Hepatocyte (in vitro differentiated cells): ENCODE measurements around the gene ZDHHC5. TPM values are rescaled to one million over a fixed set of nuclear protein-coding genes. Genes with fewer than 3 reads are reported as not detected.
A peak's percentile ranks its signal among the peaks of the same experiment; 100 is the strongest.
"Not testable (repeated sequence)": the region's sequence is repeated elsewhere in the genome, so short reads cannot be mapped to it uniquely, and the experiment has no call there.

ENCODE experiments used
- DNase-seq: peaks from one replicate; pipeline ENCODE4 v3.0.0-alpha.2; 2016; ENCODE audit warnings: low spot score
- H2AFZ ChIP-seq: fragments of 200-600 bp; sonication (generic); 2 replicates; pipeline ENCODE4 v1.6.0; 2016; ENCODE audit warnings: antibody characterized with exemption, mild to moderate bottlenecking
- H3K27ac ChIP-seq: fragments of 200-600 bp; sonication (generic); 2 replicates; pipeline ENCODE4 v1.5.1; 2016; ENCODE audit warnings: mild to moderate bottlenecking
- H3K27me3 ChIP-seq: fragments of 200-600 bp; sonication (generic); 2 replicates; pipeline ENCODE4 v1.6.1; 2016
- H3K36me3 ChIP-seq: fragments of 200-600 bp; sonication (generic); replicated peaks from 2 replicates; pipeline ENCODE4 v1.5.1; 2016; ENCODE audit warnings: low read depth; ENCODE audit not compliant: insufficient read depth
- H3K4me1 ChIP-seq: fragments of 200-600 bp; sonication (generic); 2 replicates; pipeline ENCODE4 v1.5.1; 2016; ENCODE audit warnings: mild to moderate bottlenecking, moderate library complexity; ENCODE audit not compliant: insufficient read depth
- H3K4me2 ChIP-seq: fragments of 200-600 bp; sonication (generic); 2 replicates; pipeline ENCODE4 v1.6.0; 2016
- H3K4me3 ChIP-seq: fragments of 200-600 bp; sonication (generic); 2 replicates; pipeline ENCODE4 v1.5.1; 2016; ENCODE audit warnings: mild to moderate bottlenecking
- H3K79me2 ChIP-seq: fragments of 200-600 bp; sonication (generic); 2 replicates; pipeline ENCODE4 v1.6.0; 2017; ENCODE audit warnings: mild to moderate bottlenecking
- H3K9me2 ChIP-seq: fragments of 200-600 bp; sonication (generic); replicated peaks from 2 replicates; pipeline ENCODE4 v1.6.0; 2017; ENCODE audit warnings: mild to moderate bottlenecking; ENCODE audit not compliant: insufficient read depth
- H3K9me3 ChIP-seq: fragments of 200-600 bp; sonication (generic); 2 replicates; pipeline ENCODE4 v1.5.1; 2016; ENCODE audit warnings: low read depth, mild to moderate bottlenecking
- H4K20me1 ChIP-seq: fragments of 200-600 bp; sonication (generic); 2 replicates; pipeline ENCODE4 v1.6.0; 2016; ENCODE audit warnings: mild to moderate bottlenecking; ENCODE audit not compliant: insufficient read depth, poor library complexity, severe bottlenecking
- EZH2 ChIP-seq: fragments of 200-600 bp; sonication (generic); IDR thresholded peaks from 2 replicates; pipeline ENCODE4 v1.6.1; 2016; ENCODE audit warnings: antibody characterized with exemption, mild to moderate bottlenecking, borderline replicate concordance
- EZH2phosphoT487 ChIP-seq: fragments of 200-600 bp; sonication (generic); IDR thresholded peaks from one replicate; pipeline ENCODE4 v1.6.1; 2018; ENCODE audit warnings: antibody characterized with exemption, mild to moderate bottlenecking, low read depth, moderate library complexity; ENCODE audit not compliant: unreplicated experiment, severe bottlenecking
- WGBS: methylation state at CpG from one replicate; pipeline ENCODE4 v1.1.6; 2016; ENCODE audit warnings: low lambda C conversion rate; ENCODE audit errors: missing lambda C conversion rate; 5-methylcytosine and 5-hydroxymethylcytosine counted together
- polyA plus RNA-seq: library from polyadenylated mRNA; unstranded; fragments of >200 nt; fragmentation: Nextera tagmentation; extraction: Ambion mirVana; gene quantifications from 2 replicates; pipeline ENCODE4 v1.2.1, GENCODE V29; 2016
- total RNA-seq: library from RNA; depleted of rRNA; stranded (reverse); fragments of >200 nt; gene quantifications from 2 replicates; pipeline ENCODE4 v1.2.3, GENCODE V29; 2014
- TF ChIP-seq, protein P1 (sequence below): fragments of 200-600 bp; sonication (generic); IDR thresholded peaks from 2 replicates; pipeline ENCODE4 v1.5.1; 2016; ENCODE audit warnings: antibody characterized with exemption, mild to moderate bottlenecking; ENCODE audit not compliant: poor library complexity

The ZDHHC5 gene
- total and polyA plus RNA-seq, 2 experiments from 2014 or later: 41.3 to 42.3 TPM

DNA sequence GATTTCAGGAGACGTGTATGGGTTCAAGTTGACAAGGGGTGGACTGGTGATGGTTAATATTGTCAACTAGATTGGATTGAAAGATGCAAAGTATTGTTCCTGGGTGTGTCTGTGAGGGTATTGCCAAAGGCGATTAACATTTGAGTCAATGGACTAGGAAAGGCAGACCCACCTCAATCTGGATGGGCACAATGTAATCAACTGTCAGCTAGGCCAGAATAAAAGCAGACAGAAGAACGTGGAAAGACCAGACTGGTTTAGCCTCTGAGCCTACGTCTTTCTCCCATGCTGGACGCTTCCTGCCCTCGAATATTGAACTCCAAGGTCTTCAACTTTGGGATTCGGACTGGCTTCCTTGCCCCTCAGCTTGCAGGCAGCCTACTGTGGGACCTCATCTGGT lies 16.5 kb upstream of the ZDHHC5 start:
- no peak overlapping the region for H3K4me2 ChIP-seq
- no peak overlapping the region for H3K27ac ChIP-seq
- no peaks in the 10 kb centered on the region for H3K9me2 ChIP-seq
- H3K36me3 ChIP-seq: no peaks in the 10 kb centered on the region
- DNase-seq: no peak
- no peak overlapping the region for H2AFZ ChIP-seq
- H3K4me1 ChIP-seq: peaks cover 38% of the 10 kb centered on the region
- no peaks in the 10 kb centered on the region for H4K20me1 ChIP-seq
- TF ChIP-seq EZH2 (no peak), EZH2phosphoT487 (no peak)
- TF ChIP-seq, protein P1, sequence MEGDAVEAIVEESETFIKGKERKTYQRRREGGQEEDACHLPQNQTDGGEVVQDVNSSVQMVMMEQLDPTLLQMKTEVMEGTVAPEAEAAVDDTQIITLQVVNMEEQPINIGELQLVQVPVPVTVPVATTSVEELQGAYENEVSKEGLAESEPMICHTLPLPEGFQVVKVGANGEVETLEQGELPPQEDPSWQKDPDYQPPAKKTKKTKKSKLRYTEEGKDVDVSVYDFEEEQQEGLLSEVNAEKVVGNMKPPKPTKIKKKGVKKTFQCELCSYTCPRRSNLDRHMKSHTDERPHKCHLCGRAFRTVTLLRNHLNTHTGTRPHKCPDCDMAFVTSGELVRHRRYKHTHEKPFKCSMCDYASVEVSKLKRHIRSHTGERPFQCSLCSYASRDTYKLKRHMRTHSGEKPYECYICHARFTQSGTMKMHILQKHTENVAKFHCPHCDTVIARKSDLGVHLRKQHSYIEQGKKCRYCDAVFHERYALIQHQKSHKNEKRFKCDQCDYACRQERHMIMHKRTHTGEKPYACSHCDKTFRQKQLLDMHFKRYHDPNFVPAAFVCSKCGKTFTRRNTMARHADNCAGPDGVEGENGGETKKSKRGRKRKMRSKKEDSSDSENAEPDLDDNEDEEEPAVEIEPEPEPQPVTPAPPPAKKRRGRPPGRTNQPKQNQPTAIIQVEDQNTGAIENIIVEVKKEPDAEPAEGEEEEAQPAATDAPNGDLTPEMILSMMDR: no peak
- no peak overlapping the region for H3K4me3 ChIP-seq
- WGBS: 85% methylated on average over 7 of the region's 7 CpGs
- peaks cover 15% of the 10 kb centered on the region for H3K27me3 ChIP-seq
- no peaks in the 10 kb centered on the region for H3K9me3 ChIP-seq
- no peaks in the 10 kb centered on the region for H3K79me2 ChIP-seq

DNA sequence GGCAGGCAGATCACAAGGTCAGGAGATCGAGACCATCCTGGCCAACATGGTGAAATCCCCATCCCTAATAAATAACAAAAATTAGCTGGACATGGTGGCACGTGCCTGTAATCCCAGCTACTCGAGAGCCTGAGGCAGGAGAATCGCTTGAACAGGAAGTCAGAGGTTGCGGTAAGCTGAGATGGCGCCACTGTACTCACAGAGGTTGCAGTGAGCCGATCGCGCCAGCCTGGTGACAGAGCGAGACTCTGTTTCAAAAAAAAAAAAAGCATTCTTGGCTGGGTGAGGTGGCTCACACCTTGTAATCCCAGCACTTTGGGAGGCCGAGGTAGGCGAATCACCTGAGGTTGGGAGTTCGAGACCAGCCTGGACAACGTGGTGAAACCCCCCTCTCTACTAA lies 15.7 kb upstream of the ZDHHC5 start:
- H3K9me2 ChIP-seq, H3K27ac ChIP-seq, H3K9me3 ChIP-seq, H3K79me2 ChIP-seq, H4K20me1 ChIP-seq, H3K4me2 ChIP-seq, H3K4me3 ChIP-seq, H3K36me3 ChIP-seq, H2AFZ ChIP-seq, DNase-seq: not testable (repeated sequence)
- 84% methylated on average over 14 of the region's 14 CpGs for WGBS
- Histone ChIP-seq H3K27me3 (peaks cover 11% of the 10 kb centered on the region), H3K4me1 (peaks cover 36% of the 10 kb centered on the region)

DNA sequence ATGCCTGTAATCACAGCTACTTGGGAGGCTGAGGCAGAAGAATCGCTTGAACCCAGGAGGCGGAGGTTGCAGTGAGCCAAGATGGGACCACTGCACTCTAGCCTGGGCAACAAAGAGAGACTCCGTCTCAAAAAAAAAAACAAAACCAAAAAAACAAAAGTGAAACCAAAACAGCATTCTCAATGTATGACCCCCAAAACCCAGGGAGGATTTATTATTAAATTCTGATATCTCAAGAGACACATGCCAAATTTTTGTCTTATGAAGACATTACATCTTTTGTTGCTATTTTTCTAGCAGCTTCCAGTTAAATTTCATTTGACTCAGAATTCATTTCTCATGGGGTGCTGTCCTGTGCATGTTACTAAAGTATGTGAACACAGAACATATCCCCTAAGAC lies 15.3 kb upstream of the ZDHHC5 start:
- Histone ChIP-seq H3K4me3 (no peak overlapping the region), H2AFZ (no peak overlapping the region), H3K36me3 (no peaks in the 10 kb centered on the region), H3K4me2 (peak overlapping the region; percentile 14), H3K9me2 (no peaks in the 10 kb centered on the region), H3K9me3 (no peaks in the 10 kb centered on the region), H4K20me1 (no peaks in the 10 kb centered on the region), H3K27ac (no peak overlapping the region), H3K79me2 (no peaks in the 10 kb centered on the region), H3K4me1 (peaks cover 32% of the 10 kb centered on the region), H3K27me3 (peaks cover 7% of the 10 kb centered on the region)
- DNase-seq: no peak
- WGBS: 100% methylated on average over 1 of the region's 3 CpGs
- TF ChIP-seq EZH2phosphoT487: no peak
- TF ChIP-seq, protein P1: no peak
- TF ChIP-seq EZH2: no peak

DNA sequence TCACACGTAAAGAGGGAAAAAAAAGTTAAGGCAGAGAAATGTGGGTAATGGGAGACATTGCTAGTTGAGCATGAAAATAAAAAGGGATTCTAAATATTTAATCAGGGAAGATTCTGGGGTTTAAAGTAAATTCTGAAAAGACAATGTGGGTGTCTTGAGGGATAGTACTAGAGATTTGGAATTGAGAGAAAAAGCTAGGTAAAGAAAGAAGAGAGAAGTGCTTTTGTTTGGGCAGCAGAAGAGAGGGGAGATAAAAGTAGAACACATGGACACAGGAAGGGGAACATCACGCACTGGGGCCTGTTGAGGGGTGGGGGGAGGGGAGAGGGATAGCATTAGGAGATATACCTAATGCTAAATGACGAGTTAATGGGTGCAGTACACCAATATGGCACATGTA lies 14.8 kb upstream of the ZDHHC5 start:
- whole genome bisulfite sequencing: 17% methylated on average over 3 of the region's 3 CpGs

More for the DNA sequence above, 14.8 kb upstream of the ZDHHC5 start:
- H3K27ac ChIP-seq: no peak overlapping the region
- TF ChIP-seq EZH2 (no peak), EZH2phosphoT487 (no peak)
- TF ChIP-seq, protein P1: no peak
- no peaks in the 10 kb centered on the region for H4K20me1 ChIP-seq
- H3K4me2 ChIP-seq: peak overlapping the region; percentile 14
- H3K9me3 ChIP-seq: no peaks in the 10 kb centered on the region
- DNase-seq: no peak
- no peak overlapping the region for H2AFZ ChIP-seq
- peaks cover 4% of the 10 kb centered on the region for H3K27me3 ChIP-seq
- H3K36me3 ChIP-seq: no peaks in the 10 kb centered on the region
- peaks cover 27% of the 10 kb centered on the region for H3K4me1 ChIP-seq
- H3K4me3 ChIP-seq: no peak overlapping the region
- peaks cover 3% of the 10 kb centered on the region for H3K79me2 ChIP-seq
- no peaks in the 10 kb centered on the region for H3K9me2 ChIP-seq
